Mesodermal cell (in vitro differentiated cells): ENCODE results near the gene SNTG2.

ENCODE experiments used
- H3K27ac ChIP-seq: 2 replicates; pipeline ENCODE4 v1.7.0; 2013; ENCODE audit warnings: mild to moderate bottlenecking, low read depth, low read length, moderate library complexity; ENCODE audit not compliant: severe bottlenecking
- H3K36me3 ChIP-seq: 2 replicates; pipeline ENCODE4 v1.7.1; 2013; ENCODE audit warnings: mild to moderate bottlenecking, low read length, moderate library complexity; ENCODE audit not compliant: control insufficient read depth, insufficient read depth
- H3K4me1 ChIP-seq: one replicate; pipeline ENCODE4 v1.7.1; 2013; ENCODE audit warnings: mild to moderate bottlenecking, low read length; ENCODE audit not compliant: insufficient read depth, control insufficient read depth, poor library complexity, severe bottlenecking
- H3K4me3 ChIP-seq: 2 replicates; pipeline ENCODE4 v1.7.0; 2013; ENCODE audit warnings: low read length, control low read depth, mild to moderate bottlenecking; ENCODE audit not compliant: insufficient read depth, poor library complexity, severe bottlenecking; ENCODE audit errors: extremely low read depth
- H3K9me3 ChIP-seq: 2 replicates; pipeline ENCODE4 v1.7.1; 2013; ENCODE audit warnings: mild to moderate bottlenecking, low read length, moderate library complexity; ENCODE audit not compliant: control insufficient read depth
- WGBS, 2 experiments: methylation state at CpG; one replicate each; pipeline ENCODE4 v1.1.5; 2013; ENCODE audit warnings: missing lambda C conversion rate in 2 of 2; ENCODE audit not compliant: insufficient coverage in 2 of 2; 5-methylcytosine and 5-hydroxymethylcytosine counted together

SNTG2 gene

GRCh38 chr2:1028831-1029230, 78.2 kb downstream of the SNTG2 start:
- no peak overlapping the region for H3K27ac ChIP-seq
- no peak overlapping the region for H3K4me3 ChIP-seq
- WGBS, 2 experiments, result 83 to 100% methylated on average over 1 to 2 of the region's 8 CpGs
- H3K36me3 ChIP-seq, result no peaks in the 10 kb centered on the region
- H3K4me1 ChIP-seq, result no peaks in the 10 kb centered on the region
- no peaks in the 10 kb centered on the region for H3K9me3 ChIP-seq

DNA sequence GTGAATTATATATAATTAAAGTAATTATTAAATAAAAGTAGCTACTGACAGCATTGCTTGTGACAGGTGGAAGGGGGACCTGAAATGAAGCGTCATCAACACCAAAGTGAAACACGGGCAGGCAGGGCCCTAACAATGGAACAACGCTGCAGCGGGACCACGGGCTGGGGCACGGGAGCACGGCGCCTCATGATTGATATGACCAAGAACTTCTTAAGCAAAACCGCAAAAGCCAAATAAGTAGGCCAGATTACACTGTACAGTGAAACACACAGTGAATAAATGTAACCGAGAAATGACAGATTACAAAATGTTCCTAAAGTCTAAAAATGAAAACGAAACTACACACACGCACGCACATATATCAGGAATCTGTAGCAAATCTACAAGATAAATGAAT, 81.4 kb downstream of the SNTG2 start:
- Histone ChIP-seq H3K36me3 (no peaks in the 10 kb centered on the region), H3K4me3 (no peak overlapping the region), H3K27ac (no peak overlapping the region), H3K4me1 (no peaks in the 10 kb centered on the region), H3K9me3 (no peaks in the 10 kb centered on the region)
- WGBS, 2 experiments, result 91 to 97% methylated on average over 8 to 10 of the region's 13 CpGs

- H3K4me1 ChIP-seq, result no peaks in the 10 kb centered on the region
- H3K27ac ChIP-seq, result no peak overlapping the region
- WGBS, 2 experiments, result 85 to 94% methylated on average over 2 of the region's 3 CpGs
- no peaks in the 10 kb centered on the region for H3K9me3 ChIP-seq
- H3K36me3 ChIP-seq, result no peaks in the 10 kb centered on the region
- no peak overlapping the region for H3K4me3 ChIP-seq
Observed at GRCh38 chr2:1033069-1033468, 82.4 kb downstream of the SNTG2 start.

DNA sequence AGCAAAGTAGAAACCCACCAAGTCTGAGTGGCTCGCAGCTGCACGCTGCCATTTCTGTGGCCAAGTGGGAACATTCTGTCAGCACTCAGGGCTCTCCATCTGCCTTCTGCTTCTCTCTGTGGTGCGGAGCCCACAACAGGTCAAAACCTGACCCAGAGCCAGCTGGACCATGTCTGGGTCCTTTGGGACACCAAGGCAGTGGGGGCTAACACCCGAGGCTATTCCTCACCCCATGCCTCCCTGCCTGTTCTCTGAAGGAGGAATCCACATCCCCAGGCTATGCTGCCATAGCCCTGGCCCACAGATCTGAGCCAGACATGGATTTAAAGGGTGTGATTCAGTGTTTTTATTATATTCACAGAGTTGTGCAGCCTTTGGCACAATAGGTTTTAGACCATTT, 86.4 kb downstream of the SNTG2 start:
- H3K4me1 ChIP-seq, result no peaks in the 10 kb centered on the region
- no peak overlapping the region for H3K4me3 ChIP-seq
- H3K36me3 ChIP-seq, result no peaks in the 10 kb centered on the region
- 88 to 93% methylated on average over 2 to 4 of the region's 4 CpGs for WGBS, 2 experiments
- no peak overlapping the region for H3K27ac ChIP-seq
- H3K9me3 ChIP-seq, result no peaks in the 10 kb centered on the region

DNA sequence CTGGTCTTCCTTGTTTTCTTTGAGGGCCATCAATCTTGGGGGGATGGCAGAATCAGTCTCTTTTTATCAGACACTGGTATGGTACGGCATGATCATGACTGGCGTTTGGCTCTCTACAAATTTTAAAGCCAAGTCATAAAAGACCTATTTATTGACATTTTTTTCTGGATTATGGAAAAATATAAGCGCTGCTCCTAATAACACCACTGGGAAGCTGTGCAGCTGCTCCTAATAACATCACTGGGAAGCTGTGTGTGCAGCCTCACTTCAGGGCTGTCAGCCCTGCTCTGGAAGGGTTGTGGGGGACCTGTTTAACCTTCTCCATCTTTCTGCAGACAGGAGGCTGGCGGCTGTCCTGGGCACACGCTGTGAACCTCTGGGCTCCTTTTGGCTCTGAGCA, 88.9 kb downstream of the SNTG2 start:
- H3K27ac ChIP-seq, result no peak overlapping the region
- 89 to 93% methylated on average over 2 to 3 of the region's 5 CpGs for WGBS, 2 experiments
- no peaks in the 10 kb centered on the region for H3K36me3 ChIP-seq
- no peaks in the 10 kb centered on the region for H3K9me3 ChIP-seq
- H3K4me1 ChIP-seq, result no peaks in the 10 kb centered on the region
- H3K4me3 ChIP-seq, result no peak overlapping the region

DNA sequence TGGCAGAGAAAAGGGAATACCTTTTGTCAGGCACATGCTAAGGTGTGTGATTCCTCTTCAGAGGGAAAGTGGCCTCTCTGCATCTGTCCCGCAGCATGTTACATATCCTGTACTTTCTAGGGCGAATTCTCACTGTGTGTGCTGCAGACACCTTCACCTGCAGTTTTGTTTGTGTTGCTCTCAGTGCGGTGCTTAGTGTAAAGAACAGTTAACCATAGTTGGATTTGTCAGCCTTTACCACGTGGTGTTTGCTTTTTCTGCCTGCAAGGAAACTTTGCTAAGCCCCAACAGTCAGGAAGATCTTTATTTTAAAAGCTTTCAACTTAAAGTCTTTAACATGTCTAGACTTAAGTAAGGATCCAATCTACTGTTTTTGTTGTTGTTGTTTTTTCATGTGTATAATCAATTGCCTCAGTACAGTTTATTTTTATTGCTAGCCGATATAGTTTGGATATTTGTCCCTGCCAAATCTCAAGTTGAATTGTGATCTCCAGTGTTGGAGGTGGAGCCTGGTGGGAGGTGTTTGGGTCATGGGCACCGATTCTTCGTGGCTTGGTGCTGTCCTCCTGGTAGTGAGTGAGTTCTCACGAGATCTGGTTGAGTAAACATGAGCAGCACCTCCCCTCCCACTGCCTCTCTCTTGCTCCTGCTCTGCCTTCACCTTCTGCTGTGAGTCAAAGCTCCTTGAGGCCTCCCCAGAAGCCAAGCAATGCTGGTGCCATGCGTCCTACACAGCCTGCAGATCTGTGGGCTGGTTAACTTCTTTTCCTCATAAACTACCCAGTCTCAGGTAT, 90.6 kb downstream of the SNTG2 start:
- Histone ChIP-seq H3K4me3 (no peak overlapping the region), H3K36me3 (no peaks in the 10 kb centered on the region), H3K9me3 (no peaks in the 10 kb centered on the region), H3K27ac (no peak overlapping the region), H3K4me1 (no peaks in the 10 kb centered on the region)
- 85 to 87% methylated on average over 2 to 7 of the region's 9 CpGs for WGBS, 2 experiments

DNA sequence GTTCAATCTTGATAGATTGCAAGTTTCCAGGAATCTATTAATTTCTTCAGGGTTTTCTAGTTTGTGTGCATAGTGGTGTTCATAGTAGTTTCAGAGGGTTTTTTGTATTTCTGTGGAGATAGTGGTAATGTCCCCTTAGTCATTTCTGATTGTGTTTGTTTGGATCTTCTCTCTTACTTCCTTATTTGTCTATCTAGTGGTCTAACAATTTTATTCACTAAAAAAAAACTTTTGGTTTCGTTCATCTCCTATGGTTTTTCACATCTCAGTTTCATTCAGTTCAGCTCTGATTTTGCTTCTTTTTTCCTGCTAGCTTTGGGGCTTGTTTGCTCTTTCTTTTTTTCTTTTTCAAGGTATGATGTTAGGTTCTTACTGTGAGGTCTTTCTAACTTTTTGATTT, 94.5 kb downstream of the SNTG2 start:
- WGBS, 2 experiments, result 100% methylated on average over 1 of the region's 1 CpG; no CpG with 5 or more reads in 1 of the 2 experiments
- H3K4me1 ChIP-seq, result no peaks in the 10 kb centered on the region
- no peaks in the 10 kb centered on the region for H3K9me3 ChIP-seq
- H3K4me3 ChIP-seq, result no peak overlapping the region
- H3K27ac ChIP-seq, result no peak overlapping the region
- H3K36me3 ChIP-seq, result no peaks in the 10 kb centered on the region

- no peaks in the 10 kb centered on the region for H3K9me3 ChIP-seq
- WGBS, 2 experiments, result 83 to 92% methylated on average over 2 of the region's 4 CpGs
- no peaks in the 10 kb centered on the region for H3K36me3 ChIP-seq
- H3K4me3 ChIP-seq, result no peak overlapping the region
- no peaks in the 10 kb centered on the region for H3K4me1 ChIP-seq
- H3K27ac ChIP-seq, result no peak overlapping the region
Observed at GRCh38 chr2:1046067-1046466, 95.4 kb downstream of the SNTG2 start.

DNA sequence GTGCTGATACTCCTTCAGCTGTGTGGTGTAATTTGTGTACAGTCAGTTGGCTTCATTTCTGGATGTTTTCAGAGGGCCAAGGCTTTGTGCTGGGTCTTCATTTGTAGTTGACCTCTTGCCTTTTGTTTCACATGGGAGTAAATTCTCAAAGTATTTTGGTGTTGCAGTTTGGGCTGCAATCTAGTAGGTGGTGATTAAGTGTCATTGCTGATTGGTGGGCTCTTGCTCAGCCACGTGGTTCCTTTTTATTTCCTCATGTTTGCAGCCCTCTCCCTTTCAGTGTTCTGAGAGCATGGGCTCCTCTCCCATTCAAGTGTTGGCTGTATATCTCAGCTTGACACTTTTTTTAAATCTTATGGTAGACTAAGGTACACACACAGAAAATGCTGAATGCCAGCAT, 96.8 kb downstream of the SNTG2 start:
- no peak overlapping the region for H3K27ac ChIP-seq
- H3K36me3 ChIP-seq, result no peaks in the 10 kb centered on the region
- 17% methylated on average over 1 of the region's 1 CpG; no CpG with 5 or more reads in 1 of the 2 experiments for WGBS, 2 experiments
- no peak overlapping the region for H3K4me3 ChIP-seq
- no peaks in the 10 kb centered on the region for H3K9me3 ChIP-seq
- H3K4me1 ChIP-seq, result no peaks in the 10 kb centered on the region

DNA sequence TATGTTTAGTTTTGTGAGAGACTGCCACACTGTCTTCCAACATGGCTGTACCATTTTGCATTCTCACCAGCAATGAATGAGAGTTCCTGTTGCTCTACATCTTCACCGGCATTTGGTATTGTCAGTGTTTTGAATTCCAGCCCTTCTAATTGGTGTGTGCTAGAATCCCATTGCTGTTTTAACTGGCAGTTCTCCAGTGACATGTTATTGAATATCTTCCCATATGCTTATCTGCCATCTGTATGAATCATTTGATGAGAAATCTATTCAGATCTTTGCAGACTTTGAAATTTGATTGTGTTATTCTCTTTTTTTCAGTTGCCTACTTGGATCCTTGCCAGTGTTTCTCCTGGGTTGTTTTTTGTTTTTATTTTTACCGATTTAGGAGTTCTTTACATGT, 99.0 kb downstream of the SNTG2 start:
- Histone ChIP-seq H3K9me3 (no peaks in the 10 kb centered on the region), H3K27ac (no peak overlapping the region), H3K4me3 (no peak overlapping the region), H3K36me3 (no peaks in the 10 kb centered on the region), H3K4me1 (peaks cover 6% of the 10 kb centered on the region)
- 40% methylated on average over 1 of the region's 2 CpGs; no CpG with 5 or more reads in 1 of the 2 experiments for WGBS, 2 experiments

DNA sequence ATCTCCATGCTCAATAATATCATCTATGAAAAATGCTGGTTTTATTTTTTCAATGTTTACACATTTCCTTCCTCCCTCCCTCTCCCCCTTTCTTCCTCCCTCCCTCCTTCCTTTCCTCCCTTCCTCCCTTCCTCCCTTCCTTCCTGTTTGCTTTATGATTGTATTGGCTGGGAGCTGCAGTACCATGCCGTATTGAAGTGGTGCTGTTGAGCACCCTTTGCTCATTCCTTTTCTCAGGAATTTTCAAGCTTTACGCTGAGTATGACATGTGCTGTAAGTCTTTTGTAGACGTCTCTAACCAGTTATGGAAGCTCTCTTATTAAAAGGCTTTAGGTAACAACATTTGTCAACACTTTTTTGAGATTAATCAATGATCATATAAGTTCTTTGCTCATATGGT, 100.4 kb downstream of the SNTG2 start:
- no CpG with 5 or more reads among the region's 3 CpGs for WGBS, 2 experiments

More for the DNA sequence above, 100.4 kb downstream of the SNTG2 start:
- no peaks in the 10 kb centered on the region for H3K9me3 ChIP-seq
- H3K36me3 ChIP-seq, result no peaks in the 10 kb centered on the region
- H3K4me1 ChIP-seq, result peaks cover 15% of the 10 kb centered on the region
- H3K4me3 ChIP-seq, result no peak overlapping the region
- H3K27ac ChIP-seq, result no peak overlapping the region
